ENCODE data around the gene SLC47A2. TPM values are rescaled to one million over a fixed set of nuclear protein-coding genes. Genes with fewer than 3 reads are reported as not detected.

SLC47A2 gene
- total RNA-seq, 1 experiment from 2014 or later = not detected

DNA sequence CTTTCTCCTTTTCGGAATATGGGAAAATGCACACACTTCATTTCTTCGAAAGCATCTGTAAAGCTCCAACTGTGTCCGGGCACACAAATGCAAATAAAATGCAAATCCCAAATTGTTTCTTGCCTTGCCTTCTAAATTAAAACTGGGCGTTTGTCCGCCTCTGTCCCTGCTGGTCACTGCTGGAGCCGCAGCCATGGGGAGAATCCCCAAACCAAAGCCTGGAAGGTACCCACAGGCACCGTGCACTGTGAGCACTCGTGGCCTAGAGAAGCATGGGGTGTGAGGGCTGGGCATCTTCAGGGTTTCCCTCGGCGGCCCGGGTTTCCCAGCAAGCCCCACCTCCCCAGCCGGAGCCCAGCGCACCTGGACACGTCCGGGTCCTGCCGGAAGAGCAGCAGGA, 2.9 kb downstream of the SLC47A2 start:
- Histone ChIP-seq H3K27me3 (ENCODE audit: low read length) (no peaks in the 10 kb centered on the region), H2AFZ (ENCODE audit: low read length) (no peak overlapping the region), H3K9me3 (ENCODE audit: low read length) (no peaks in the 10 kb centered on the region), H3K36me3 (ENCODE audit: insufficient read depth, low read length) (no peaks in the 10 kb centered on the region), H3K4me2 (ENCODE audit: low read depth, low read length, poor library complexity, severe bottlenecking) (no peak overlapping the region), H3K4me1 (ENCODE audit: low read length) (no peaks in the 10 kb centered on the region), H3K4me3 (ENCODE audit: low read length) (no peak overlapping the region), H3K27ac (ENCODE audit: low read length) (no peak overlapping the region), H3K9me2 (replicated peaks; ENCODE audit: insufficient read depth, low read length) (no peaks in the 10 kb centered on the region), H3K9ac (ENCODE audit: low read length) (no peak overlapping the region), H3K79me2 (ENCODE audit: low read length) (no peaks in the 10 kb centered on the region), H4K20me1 (ENCODE audit: insufficient read depth, low read depth, low read length) (no peaks in the 10 kb centered on the region)
- DNase-seq = no peak

DNA sequence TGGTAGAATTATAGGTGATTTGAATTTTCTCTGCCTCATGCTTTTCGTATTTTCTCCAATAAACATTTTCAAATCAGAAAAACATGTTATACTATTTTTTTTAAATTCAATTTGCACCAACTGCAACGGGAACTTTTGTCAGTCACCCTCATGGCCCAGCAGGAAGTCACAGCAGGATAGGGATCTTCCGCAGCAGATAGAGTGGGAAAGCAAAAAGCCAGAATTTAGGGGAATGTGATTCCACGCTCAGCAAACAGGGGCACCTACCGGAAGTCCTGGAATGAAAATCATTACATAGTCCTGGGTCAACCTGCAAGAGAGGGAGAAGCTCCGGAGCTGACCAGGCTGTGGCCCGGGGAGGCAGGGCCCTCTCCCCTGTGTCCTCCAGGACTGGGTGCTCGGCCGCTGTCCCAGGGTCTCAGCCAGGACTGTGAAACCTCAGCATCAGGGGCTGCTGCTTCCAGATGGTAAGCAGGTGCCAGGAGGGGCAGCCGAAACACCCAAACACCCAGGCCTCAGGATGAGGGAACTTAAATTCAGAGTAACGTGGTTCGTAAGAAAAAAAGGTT, 3.9 kb downstream of the SLC47A2 start:
- Histone ChIP-seq H4K20me1 (ENCODE audit: insufficient read depth, low read depth, low read length) (no peaks in the 10 kb centered on the region), H2AFZ (ENCODE audit: low read length) (no peak overlapping the region), H3K27ac (ENCODE audit: low read length) (no peak overlapping the region), H3K27me3 (ENCODE audit: low read length) (no peaks in the 10 kb centered on the region), H3K9me2 (replicated peaks; ENCODE audit: insufficient read depth, low read length) (no peaks in the 10 kb centered on the region), H3K9me3 (ENCODE audit: low read length) (no peaks in the 10 kb centered on the region), H3K79me2 (ENCODE audit: low read length) (no peaks in the 10 kb centered on the region), H3K4me3 (ENCODE audit: low read length) (no peak overlapping the region), H3K4me2 (ENCODE audit: low read depth, low read length, poor library complexity, severe bottlenecking) (no peak overlapping the region), H3K36me3 (ENCODE audit: insufficient read depth, low read length) (no peaks in the 10 kb centered on the region), H3K9ac (ENCODE audit: low read length) (no peak overlapping the region), H3K4me1 (ENCODE audit: low read length) (no peaks in the 10 kb centered on the region)
- no peak for DNase-seq

DNA sequence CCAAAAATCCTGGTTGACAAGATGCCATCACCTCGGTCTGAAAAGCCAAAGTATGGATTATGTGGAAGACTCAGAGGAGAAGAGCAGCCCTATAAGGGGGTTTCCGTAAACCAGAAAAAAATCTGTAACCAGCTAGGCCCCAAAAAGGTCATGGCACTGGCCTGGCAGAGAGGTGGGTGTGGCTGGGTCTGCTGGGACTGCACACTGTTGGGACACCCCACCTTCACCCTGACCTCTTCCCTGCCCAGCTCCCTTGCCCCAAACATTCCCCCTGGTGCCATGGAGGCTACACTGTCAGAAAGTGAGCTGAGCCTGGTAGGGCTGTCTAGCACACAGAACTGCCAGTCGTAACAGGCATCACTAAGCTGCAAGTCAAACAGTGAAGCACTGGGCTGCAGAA, 6.5 kb downstream of the SLC47A2 start:
- no peak for DNase-seq
- no peaks in the 10 kb centered on the region for H3K79me2 ChIP-seq (ENCODE audit: low read length)
- H3K9me3 ChIP-seq (ENCODE audit: low read length) = no peaks in the 10 kb centered on the region
- no peak overlapping the region for H3K4me3 ChIP-seq (ENCODE audit: low read length)
- no peaks in the 10 kb centered on the region for H3K4me1 ChIP-seq (ENCODE audit: low read length)
- H3K27me3 ChIP-seq (ENCODE audit: low read length) = no peaks in the 10 kb centered on the region
- H3K36me3 ChIP-seq (ENCODE audit: insufficient read depth, low read length) = no peaks in the 10 kb centered on the region
- H3K4me2 ChIP-seq (ENCODE audit: low read depth, low read length, poor library complexity, severe bottlenecking) = no peak overlapping the region
- no peak overlapping the region for H3K27ac ChIP-seq (ENCODE audit: low read length)
- no peaks in the 10 kb centered on the region for H3K9me2 ChIP-seq (replicated peaks; ENCODE audit: insufficient read depth, low read length)
- no peaks in the 10 kb centered on the region for H4K20me1 ChIP-seq (ENCODE audit: insufficient read depth, low read depth, low read length)
- H3K9ac ChIP-seq (ENCODE audit: low read length) = no peak overlapping the region
- H2AFZ ChIP-seq (ENCODE audit: low read length) = no peak overlapping the region

DNA sequence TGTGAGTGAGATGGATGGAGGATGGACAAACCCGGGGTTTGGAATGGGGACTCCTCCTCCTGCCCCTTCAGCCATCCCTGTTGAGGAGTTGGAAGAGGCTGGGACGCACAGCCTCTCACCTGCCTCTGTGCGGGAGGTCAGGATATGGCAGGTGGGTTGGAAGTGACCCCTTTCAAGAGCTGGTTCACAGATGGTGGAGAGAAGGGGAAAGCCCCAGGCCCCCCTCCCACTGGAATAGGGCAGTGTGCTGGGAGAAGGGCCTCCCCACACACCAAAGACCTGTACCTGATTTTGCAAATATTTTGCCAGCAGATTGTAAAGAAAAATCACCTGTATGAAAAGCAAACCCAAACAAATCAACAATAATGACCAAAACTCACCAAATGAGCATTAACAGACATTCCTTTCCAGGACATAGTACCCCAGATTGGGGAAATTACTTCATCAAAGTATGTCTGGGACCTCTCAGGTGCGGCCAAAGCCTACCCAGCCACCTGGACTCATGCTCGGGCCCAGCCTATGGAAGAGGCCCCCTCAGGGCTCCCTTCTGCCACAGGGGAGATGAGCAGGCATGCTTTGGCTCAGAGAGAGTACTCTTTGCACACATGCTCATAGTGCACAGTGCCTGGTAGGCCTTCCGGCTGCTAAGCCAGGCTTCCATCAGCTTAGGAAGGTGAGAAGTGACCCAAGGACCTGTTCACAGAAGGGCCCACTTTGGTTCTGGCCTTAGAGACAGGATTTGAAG, 7.8 kb downstream of the SLC47A2 start:
- Histone ChIP-seq H3K36me3 (ENCODE audit: insufficient read depth, low read length) (no peaks in the 10 kb centered on the region), H3K9me2 (replicated peaks; ENCODE audit: insufficient read depth, low read length) (no peaks in the 10 kb centered on the region), H3K27me3 (ENCODE audit: low read length) (no peaks in the 10 kb centered on the region), H4K20me1 (ENCODE audit: insufficient read depth, low read depth, low read length) (no peaks in the 10 kb centered on the region), H2AFZ (ENCODE audit: low read length) (no peak overlapping the region), H3K4me1 (ENCODE audit: low read length) (no peaks in the 10 kb centered on the region), H3K9me3 (ENCODE audit: low read length) (no peaks in the 10 kb centered on the region), H3K4me2 (ENCODE audit: low read depth, low read length, poor library complexity, severe bottlenecking) (no peak overlapping the region), H3K4me3 (ENCODE audit: low read length) (no peak overlapping the region), H3K9ac (ENCODE audit: low read length) (no peak overlapping the region), H3K79me2 (ENCODE audit: low read length) (no peaks in the 10 kb centered on the region), H3K27ac (ENCODE audit: low read length) (no peak overlapping the region)
- no peak for DNase-seq

DNA sequence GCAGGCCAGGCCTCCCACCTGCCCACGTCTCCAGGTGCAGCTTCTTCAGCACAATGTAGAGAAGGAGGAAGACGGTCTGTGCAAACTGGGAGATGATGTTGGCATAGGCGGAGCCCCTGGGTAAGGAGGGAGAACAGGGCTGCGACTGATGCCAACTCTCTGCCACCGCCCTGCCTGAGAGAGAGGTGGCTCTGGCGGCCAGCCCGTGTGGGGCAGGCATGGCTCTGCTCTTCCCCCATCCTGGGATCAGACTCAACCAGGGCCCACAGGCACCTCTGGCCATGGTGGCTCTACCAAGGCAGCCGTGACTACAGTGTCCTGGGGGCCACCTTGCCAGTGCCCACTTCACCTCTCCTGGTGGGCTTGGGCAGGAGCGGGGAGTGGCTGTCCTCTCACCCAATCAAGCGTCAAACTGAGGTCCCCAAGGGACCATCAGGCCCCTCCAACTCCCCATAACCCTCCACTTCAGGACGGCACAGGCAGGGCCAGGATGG, 8.6 kb downstream of the SLC47A2 start:
- no peak overlapping the region for H3K4me3 ChIP-seq (ENCODE audit: low read length)
- no peaks in the 10 kb centered on the region for H3K27me3 ChIP-seq (ENCODE audit: low read length)
- no peaks in the 10 kb centered on the region for H3K4me1 ChIP-seq (ENCODE audit: low read length)
- no peak overlapping the region for H3K27ac ChIP-seq (ENCODE audit: low read length)
- H3K9me3 ChIP-seq (ENCODE audit: low read length) = no peaks in the 10 kb centered on the region
- no peak overlapping the region for H2AFZ ChIP-seq (ENCODE audit: low read length)
- no peaks in the 10 kb centered on the region for H3K9me2 ChIP-seq (replicated peaks; ENCODE audit: insufficient read depth, low read length)
- no peak for DNase-seq
- no peaks in the 10 kb centered on the region for H3K79me2 ChIP-seq (ENCODE audit: low read length)
- no peak overlapping the region for H3K4me2 ChIP-seq (ENCODE audit: low read depth, low read length, poor library complexity, severe bottlenecking)
- no peaks in the 10 kb centered on the region for H3K36me3 ChIP-seq (ENCODE audit: insufficient read depth, low read length)
- H4K20me1 ChIP-seq (ENCODE audit: insufficient read depth, low read depth, low read length) = no peaks in the 10 kb centered on the region
- H3K9ac ChIP-seq (ENCODE audit: low read length) = no peak overlapping the region

DNA sequence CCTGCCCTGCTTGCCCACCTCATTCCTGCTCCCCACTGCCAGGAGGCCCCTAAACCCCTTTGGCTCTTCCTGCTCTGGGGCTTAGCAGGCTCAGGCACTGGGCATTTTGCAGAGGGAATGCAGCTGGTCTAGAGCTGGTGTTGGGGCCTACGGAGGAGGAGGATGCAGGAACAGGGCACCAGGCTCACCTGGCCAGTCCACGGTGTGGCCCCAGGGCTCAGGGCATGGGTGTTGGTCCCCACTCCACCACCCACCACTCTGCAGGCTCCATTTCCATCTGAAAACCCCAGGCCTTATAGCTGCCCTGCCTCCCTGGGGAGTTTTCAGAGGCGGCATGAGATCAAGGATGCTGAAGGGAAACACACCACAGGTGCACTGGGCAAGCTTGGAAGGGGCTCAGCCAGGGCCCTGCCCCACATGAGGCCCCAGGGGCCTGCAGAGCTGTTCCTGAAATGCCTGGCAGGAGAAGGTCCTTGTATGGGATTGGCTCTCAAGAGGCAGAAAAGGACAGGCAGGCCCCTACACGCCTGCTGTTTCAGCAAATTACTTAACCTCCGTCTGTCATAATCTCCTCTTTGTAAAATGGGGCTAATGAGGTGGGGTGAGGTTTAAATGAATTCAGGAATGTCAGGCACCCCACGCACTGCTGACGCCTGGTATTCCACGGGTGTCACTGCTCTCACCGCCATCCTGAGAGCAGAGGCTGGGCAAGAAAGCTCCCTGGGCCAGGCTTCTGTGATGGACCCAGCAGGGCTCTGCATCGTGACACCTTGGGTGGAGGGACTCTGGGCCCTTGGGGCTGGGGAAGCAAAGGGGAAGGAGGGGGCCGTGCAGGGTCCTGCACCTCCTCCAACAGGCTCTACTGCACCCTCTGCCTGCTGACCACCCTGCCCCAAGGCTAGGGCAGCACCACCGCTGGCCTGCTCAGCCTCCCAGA, 9.3 kb downstream of the SLC47A2 start:
- Histone ChIP-seq H3K79me2 (ENCODE audit: low read length) (no peaks in the 10 kb centered on the region), H3K27me3 (ENCODE audit: low read length) (no peaks in the 10 kb centered on the region), H2AFZ (ENCODE audit: low read length) (no peak overlapping the region), H3K4me3 (ENCODE audit: low read length) (no peak overlapping the region), H3K4me1 (ENCODE audit: low read length) (no peaks in the 10 kb centered on the region), H3K36me3 (ENCODE audit: insufficient read depth, low read length) (no peaks in the 10 kb centered on the region), H3K9me3 (ENCODE audit: low read length) (no peaks in the 10 kb centered on the region), H3K9me2 (replicated peaks; ENCODE audit: insufficient read depth, low read length) (no peaks in the 10 kb centered on the region), H3K27ac (ENCODE audit: low read length) (no peak overlapping the region), H3K9ac (ENCODE audit: low read length) (no peak overlapping the region), H3K4me2 (ENCODE audit: low read depth, low read length, poor library complexity, severe bottlenecking) (no peak overlapping the region), H4K20me1 (ENCODE audit: insufficient read depth, low read depth, low read length) (no peaks in the 10 kb centered on the region)
- no peak for DNase-seq

DNA sequence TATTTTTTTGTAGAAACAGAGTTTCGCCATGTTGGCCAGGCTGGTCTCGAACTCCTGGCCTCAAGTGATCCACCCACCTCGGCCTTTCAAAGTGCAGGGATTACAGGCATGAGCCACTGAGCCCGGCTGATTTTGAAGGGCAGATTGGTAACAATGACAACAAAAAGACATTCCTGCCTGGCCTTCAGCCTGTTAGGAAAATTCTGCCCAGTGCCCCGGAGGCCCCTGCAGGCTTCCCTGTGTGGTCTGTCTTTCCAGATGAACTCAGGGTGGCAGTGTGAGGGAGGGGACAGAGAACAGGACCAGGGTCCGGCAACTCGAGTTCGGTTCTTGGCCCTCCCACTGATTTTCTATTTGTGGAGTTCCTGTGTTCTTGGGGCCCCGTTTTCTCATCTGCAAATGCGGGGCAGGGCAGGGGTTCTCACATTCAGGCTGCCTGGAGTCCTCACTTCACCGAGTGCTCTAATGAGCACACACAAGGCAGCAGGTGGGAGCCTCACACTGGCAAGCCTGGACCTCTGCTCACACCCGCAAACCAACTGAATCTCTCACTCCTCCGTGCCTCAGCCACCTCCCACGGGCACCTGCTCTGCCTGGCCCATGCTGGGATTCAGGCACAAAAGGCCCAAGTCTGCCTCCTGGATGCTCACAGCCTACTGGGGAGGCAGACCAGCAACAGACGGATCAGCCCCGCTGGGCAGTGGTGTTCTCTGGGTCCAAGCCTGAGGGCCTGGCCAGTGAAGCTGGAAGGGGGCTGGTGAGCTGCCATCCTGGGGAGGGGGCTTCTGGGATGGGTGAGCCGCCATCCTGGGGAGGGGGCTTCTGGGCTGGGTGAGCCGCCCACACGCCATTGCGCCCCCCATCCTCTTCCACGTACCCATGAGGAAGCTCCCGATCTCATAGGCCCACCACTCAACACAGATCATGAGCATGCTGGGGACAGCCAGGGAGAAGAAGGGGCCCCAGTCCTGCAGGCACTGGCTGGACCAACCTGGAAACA, 10.3 kb downstream of the SLC47A2 start:
- no peaks in the 10 kb centered on the region for H3K79me2 ChIP-seq (ENCODE audit: low read length)

More for the DNA sequence above, 10.3 kb downstream of the SLC47A2 start:
- no peak for DNase-seq
- no peaks in the 10 kb centered on the region for H3K9me3 ChIP-seq (ENCODE audit: low read length)
- no peak overlapping the region for H3K27ac ChIP-seq (ENCODE audit: low read length)
- H3K9me2 ChIP-seq (replicated peaks; ENCODE audit: insufficient read depth, low read length) = no peaks in the 10 kb centered on the region
- H3K27me3 ChIP-seq (ENCODE audit: low read length) = no peaks in the 10 kb centered on the region
- no peak overlapping the region for H3K4me2 ChIP-seq (ENCODE audit: low read depth, low read length, poor library complexity, severe bottlenecking)
- H3K4me3 ChIP-seq (ENCODE audit: low read length) = no peak overlapping the region
- H2AFZ ChIP-seq (ENCODE audit: low read length) = no peak overlapping the region
- no peaks in the 10 kb centered on the region for H3K36me3 ChIP-seq (ENCODE audit: insufficient read depth, low read length)
- H3K9ac ChIP-seq (ENCODE audit: low read length) = no peak overlapping the region
- H3K4me1 ChIP-seq (ENCODE audit: low read length) = no peaks in the 10 kb centered on the region
- H4K20me1 ChIP-seq (ENCODE audit: insufficient read depth, low read depth, low read length) = no peaks in the 10 kb centered on the region
